Right lobe of liver (tissue), 6 donors: Measurements from ENCODE around the gene ZMYND8. TPM values are rescaled to one million over a fixed set of nuclear protein-coding genes. Genes with fewer than 3 reads are reported as not detected.

Experiments used
- ATAC-seq, 4 donors: fragments of 200-7000 bp; cut with Tn5 transposase; one replicate each; pipeline ENCODE4 v1.9.1; 2020; ENCODE audit warnings: mild to moderate bottlenecking in 4 of 4, moderate library complexity in 4 of 4
- DNase-seq, 3 donors: peaks; one replicate each; pipeline ENCODE4 v3.0.0-alpha.2; 2020
- H3K27ac ChIP-seq, 3 donors: fragments of 200-600 bp; one replicate each; pipeline ENCODE4 v1.8.0; 2022
- H3K27me3 ChIP-seq, 2 donors: fragments of 200-600 bp; one replicate each; pipeline ENCODE4 v1.8.0; 2022
- H3K36me3 ChIP-seq, 4 donors: fragments of 200-600 bp; sonication (generic) in 1 of 4; one replicate each; pipeline versions ENCODE4 v1.5.1 to v1.8.0; 2017 to 2022; ENCODE audit warnings: control low read depth in 1 of 4
- H3K4me1 ChIP-seq, 4 donors: fragments of 200-600 bp; sonication (generic) in 1 of 4; one replicate each; pipeline versions ENCODE4 v1.5.1 to v1.8.0; 2017 to 2022; ENCODE audit warnings: control low read depth in 1 of 4
- H3K4me3 ChIP-seq, 3 donors: fragments of 200-600 bp; one replicate each; pipeline ENCODE4 v1.8.0; 2022
- H3K9me3 ChIP-seq, 4 donors: fragments of 200-600 bp; sonication (generic) in 1 of 4; one replicate each; pipeline versions ENCODE4 v1.5.1 to v1.8.0; 2017 to 2022; ENCODE audit warnings: control low read depth in 1 of 4
- CTCF ChIP-seq, 4 donors: fragments of 200-600 bp in 3 of 4; fragments of 450-650 bp in 1 of 4; IDR thresholded peaks; one replicate each; pipeline versions ENCODE4 v1.5.1 to v1.8.0; 2016 to 2022; ENCODE audit warnings: antibody characterized with exemption in 4 of 4, mild to moderate bottlenecking in 2 of 4
- POLR2A ChIP-seq: fragments of 450-650 bp; IDR thresholded peaks from one replicate; pipeline ENCODE4 v1.6.1; 2017; ENCODE audit warnings: antibody characterized with exemption, mild to moderate bottlenecking
- WGBS: methylation state at CpG from one replicate; pipeline ENCODE4 v1.1.6; 2018; ENCODE audit warnings: low coverage, low lambda C conversion rate; ENCODE audit not compliant: insufficient coverage; ENCODE audit errors: missing lambda C conversion rate; 5-methylcytosine and 5-hydroxymethylcytosine counted together
- intact Hi-C, 2 donors: fragments of 100-400 bp; cut with DNase I; formaldehyde crosslinking; loops; one replicate each; pipeline versions ENCODE4 v1.11.2 to v1.14.1; 2022
- total RNA-seq, 6 experiments: library from RNA; depleted of rRNA in 2 of 6; stranded (reverse); fragments of >200 nt in 2 of 6; fragmentation: NEBNext Ultra II Directional in 3 of 6; extraction: Animal tissue kit (Norgen Biotek cat#: 25700) in 3 of 6; gene quantifications; one replicate each; pipeline versions ENCODE4 v1.1.0 to v1.2.4, GENCODE V29; 2016 to 2023
- donor health status: DM: no; HTN: yes; CAD: no.
- donor health status: DM: no; HTN: no; CAD: no.
- donor health status: DM: no; HTN: no; CAD: no.
- donor health status: DM: no; HTN: yes; CAD: no.
- donor health status: DM: no; HTN: yes; CAD: no.

ZMYND8 gene
- total RNA-seq, 6 experiments from 2014 or later: 7.8 to 25.7 (median 13.8) TPM

GRCh38 chr20:47350691-47351545 lies 5.6 kb downstream of the ZMYND8 start:
- ATAC-seq (no peak), DNase-seq (no peak)
- H3K4me3 ChIP-seq: no peak overlapping the region
- intact Hi-C loops: no loop called here
- no peaks in the 10 kb centered on the region for H3K36me3 ChIP-seq
- TF ChIP-seq POLR2A: no peak
- no peak for TF ChIP-seq CTCF (IDR thresholded peaks at IDR 0.05)
- H3K27me3 ChIP-seq: no peaks in the 10 kb centered on the region
- peaks cover 0 to 80% (median 35%) of the 10 kb centered on the region in 4 donors for H3K4me1 ChIP-seq
- 86% methylated on average over 4 of the region's 4 CpGs for WGBS
- H3K27ac ChIP-seq: peak overlapping the region; percentile 93 to 98 (median 98)
- H3K9me3 ChIP-seq: no peaks in the 10 kb centered on the region

GRCh38 chr20:47350181-47350550 lies 6.3 kb downstream of the ZMYND8 start:
- ATAC-seq: no peak
- H3K27me3 ChIP-seq: no peaks in the 10 kb centered on the region
- no peaks in the 10 kb centered on the region for H3K36me3 ChIP-seq
- intact Hi-C loops: no loop called here
- H3K4me3 ChIP-seq: no peak overlapping the region
- H3K9me3 ChIP-seq: no peaks in the 10 kb centered on the region
- 43% methylated on average over 4 of the region's 4 CpGs for WGBS
- no peak for DNase-seq
- H3K4me1 ChIP-seq: peaks cover 0 to 73% (median 31%) of the 10 kb centered on the region in 4 donors
- TF ChIP-seq CTCF (IDR thresholded peaks at IDR 0.05): no peak
- TF ChIP-seq POLR2A: no peak
- H3K27ac ChIP-seq: no peak overlapping the region

GRCh38 chr20:47349365-47350180 lies 6.9 kb downstream of the ZMYND8 start:
- TF ChIP-seq POLR2A (no peak), CTCF (IDR thresholded peaks at IDR 0.05) (no peak)
- H3K4me1 ChIP-seq: peaks cover 0 to 67% (median 28%) of the 10 kb centered on the region in 4 donors
- DNase-seq (no peak), ATAC-seq (no peak)
- no peaks in the 10 kb centered on the region for H3K9me3 ChIP-seq
- no peak overlapping the region for H3K4me3 ChIP-seq
- 57% methylated on average over 7 of the region's 7 CpGs for WGBS
- intact Hi-C loops: no loop called here
- no peaks in the 10 kb centered on the region for H3K27me3 ChIP-seq
- peak overlapping the region; percentile 3 to 28 (median 15) for H3K27ac ChIP-seq
- no peaks in the 10 kb centered on the region for H3K36me3 ChIP-seq

- Histone ChIP-seq H3K4me1 (peaks cover 0 to 65% (median 22%) of the 10 kb centered on the region in 4 donors), H3K36me3 (no peaks in the 10 kb centered on the region), H3K27ac (peak overlapping the region in 2 of 3 donors; percentile 1 to 45), H3K4me3 (no peak overlapping the region), H3K27me3 (no peaks in the 10 kb centered on the region), H3K9me3 (no peaks in the 10 kb centered on the region)
- DNase-seq (no peak), ATAC-seq (peak in 1 of 4 donors; percentile 42)
- intact Hi-C loops: no loop called here
- TF ChIP-seq POLR2A (no peak), CTCF (IDR thresholded peaks at IDR 0.05) (no peak)
- WGBS: 63% methylated on average over 8 of the region's 8 CpGs
These were observed 7.9 kb downstream of the ZMYND8 start for GRCh38 chr20:47348539-47349142.
